ENCODE measurements around the gene IKZF5.

The IKZF5 gene

GRCh38 chr10:123013456-123014419 lies 5.1 kb upstream of the IKZF5 start:
- peak overlapping the region in 1 of 3 experiments; percentile 36 for H3K4me3 Mint-ChIP-seq
- H3K27me3 Mint-ChIP-seq (ENCODE audit: low read depth), result no peaks in the 10 kb centered on the region
- H3K4me1 Mint-ChIP-seq, result peaks cover 14% of the 10 kb centered on the region
- peaks cover 14% of the 10 kb centered on the region for H3K36me3 Mint-ChIP-seq (ENCODE audit: low read depth)
- H3K27ac Mint-ChIP-seq, result no peak overlapping the region
- H3K9me3 Mint-ChIP-seq, result no peaks in the 10 kb centered on the region
- TF ChIP-seq CTCF (IDR thresholded peaks at IDR 0.05; ENCODE audit: unreplicated experiment in 3 of 3), result no peak

GRCh38 chr10:123011987-123012386 lies 3.4 kb upstream of the IKZF5 start:
- no peaks in the 10 kb centered on the region for H3K27me3 Mint-ChIP-seq (ENCODE audit: low read depth)
- peaks cover 14% of the 10 kb centered on the region for H3K36me3 Mint-ChIP-seq (ENCODE audit: low read depth)
- no peak overlapping the region for H3K27ac Mint-ChIP-seq
- no peak overlapping the region for H3K4me3 Mint-ChIP-seq
- no peaks in the 10 kb centered on the region for H3K9me3 Mint-ChIP-seq
- H3K4me1 Mint-ChIP-seq, result peaks cover 24% of the 10 kb centered on the region
- no peak for TF ChIP-seq CTCF (IDR thresholded peaks at IDR 0.05; ENCODE audit: unreplicated experiment in 3 of 3)

DNA sequence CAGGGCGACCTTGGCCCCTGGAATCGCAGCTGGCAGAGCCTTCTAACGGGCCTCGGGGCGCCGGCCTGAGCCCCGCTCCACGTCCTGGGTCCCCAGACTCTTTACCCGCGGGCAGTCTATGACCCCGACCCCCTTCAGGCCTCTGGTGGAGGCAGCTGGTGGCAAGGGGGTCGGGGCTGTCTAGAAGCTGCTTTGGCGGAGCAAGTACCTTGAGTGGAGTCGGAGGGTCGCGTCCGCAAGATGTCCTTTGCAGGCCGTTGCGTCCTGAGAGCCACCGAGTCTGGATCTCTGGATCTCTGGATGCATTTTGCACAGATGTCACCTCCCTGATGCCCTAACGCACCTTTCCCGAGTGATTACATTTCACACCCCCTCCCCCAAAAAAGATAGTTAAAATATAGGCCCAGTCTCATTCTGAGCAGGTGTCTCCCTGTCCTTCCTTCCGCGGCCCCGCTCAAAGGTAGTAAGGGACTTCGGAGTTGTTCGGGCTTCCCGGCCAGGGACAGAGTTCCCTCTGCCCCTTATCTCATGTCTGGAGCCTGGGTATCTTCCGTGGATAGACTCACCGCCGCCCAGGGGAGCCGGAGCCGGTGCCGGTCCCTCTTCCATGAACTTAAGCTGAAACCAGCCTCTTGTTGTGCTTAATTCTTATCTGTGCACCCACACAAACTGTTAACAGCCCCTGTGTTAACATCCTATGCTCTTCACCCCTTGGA lies 668 bp upstream of the IKZF5 start:
- Mint-ChIP-seq H3K27ac (peak overlapping the region; percentile 55 to 97 (median 86)), H3K27me3 (ENCODE audit: low read depth) (no peaks in the 10 kb centered on the region), H3K4me1 (peaks cover 34% of the 10 kb centered on the region), H3K4me3 (peak overlapping the region; percentile 97 to 98 (median 98)), H3K9me3 (no peaks in the 10 kb centered on the region), H3K36me3 (ENCODE audit: low read depth) (peaks cover 14% of the 10 kb centered on the region)
- TF ChIP-seq CTCF (IDR thresholded peaks at IDR 0.05; ENCODE audit: unreplicated experiment in 3 of 3), result no peak

- peak overlapping the region; percentile 97 to 98 (median 98) for H3K4me3 Mint-ChIP-seq
- peaks cover 9% of the 10 kb centered on the region for H3K36me3 Mint-ChIP-seq (ENCODE audit: low read depth)
- H3K27me3 Mint-ChIP-seq (ENCODE audit: low read depth), result no peaks in the 10 kb centered on the region
- no peak for TF ChIP-seq CTCF (IDR thresholded peaks at IDR 0.05; ENCODE audit: unreplicated experiment in 3 of 3)
- H3K4me1 Mint-ChIP-seq, result peaks cover 34% of the 10 kb centered on the region
- peak overlapping the region in 2 of 3 experiments; percentile 83 to 97 for H3K27ac Mint-ChIP-seq
- no peaks in the 10 kb centered on the region for H3K9me3 Mint-ChIP-seq
Observed at GRCh38 chr10:123007558-123008354, 839 bp downstream of the IKZF5 start.

GRCh38 chr10:123004298-123004697 lies 4.3 kb downstream of the IKZF5 start:
- Mint-ChIP-seq H3K36me3 (ENCODE audit: low read depth) (peaks cover 3% of the 10 kb centered on the region), H3K27ac (no peak overlapping the region), H3K4me1 (peaks cover 22% of the 10 kb centered on the region), H3K9me3 (no peaks in the 10 kb centered on the region), H3K27me3 (ENCODE audit: low read depth) (no peaks in the 10 kb centered on the region), H3K4me3 (no peak overlapping the region)
- no peak for TF ChIP-seq CTCF (IDR thresholded peaks at IDR 0.05; ENCODE audit: unreplicated experiment in 3 of 3)
